ENCODE results near the gene CALCB.

CALCB gene

DNA sequence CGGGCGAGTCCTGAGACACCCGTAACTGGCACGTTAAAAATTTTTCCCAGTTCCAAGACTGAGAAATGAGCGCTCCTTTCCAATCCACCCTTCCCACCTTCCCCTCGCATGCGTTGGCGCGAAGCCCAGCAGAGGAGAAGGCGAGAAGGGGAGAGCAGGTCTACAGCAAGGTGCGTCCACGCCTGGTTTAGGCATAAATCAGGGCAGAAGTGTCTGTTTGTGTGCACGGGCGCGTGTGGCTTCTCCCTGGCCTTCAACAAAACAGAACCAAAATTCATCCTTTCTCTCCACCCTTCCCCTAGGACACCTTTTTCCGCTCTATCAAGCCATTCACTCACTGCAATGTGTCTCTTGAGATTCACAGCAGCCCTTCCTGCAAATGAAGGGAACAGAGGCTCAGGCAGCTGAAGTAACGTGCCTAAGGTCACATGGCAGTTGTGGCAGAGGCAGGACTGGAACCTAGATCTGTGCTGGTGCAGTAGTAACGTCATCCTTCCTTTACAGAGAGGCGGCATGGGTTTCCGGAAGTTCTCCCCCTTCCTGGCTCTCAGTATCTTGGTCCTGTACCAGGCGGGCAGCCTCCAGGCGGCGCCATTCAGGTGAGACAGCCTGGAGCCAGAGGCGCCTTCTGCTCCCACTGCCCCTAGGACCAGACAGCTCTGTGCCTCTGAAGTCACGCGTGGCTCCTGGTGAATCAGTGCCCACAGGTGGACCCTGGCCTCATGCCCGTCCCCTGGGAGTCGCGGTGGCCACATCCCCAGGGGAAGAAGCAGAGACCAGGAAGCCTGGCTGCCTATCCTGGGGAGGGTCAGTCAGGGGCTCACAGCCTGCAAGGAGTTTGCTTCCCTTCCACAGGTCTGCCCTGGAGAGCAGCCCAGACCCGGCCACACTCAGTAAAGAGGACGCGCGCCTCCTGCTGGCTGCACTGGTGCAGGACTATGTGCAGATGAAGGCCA lies 1.1 kb downstream of the CALCB start:
- peak; percentile 57 to 58 for DNase-seq (ENCODE audit: low read depth in 2 of 2)

DNA sequence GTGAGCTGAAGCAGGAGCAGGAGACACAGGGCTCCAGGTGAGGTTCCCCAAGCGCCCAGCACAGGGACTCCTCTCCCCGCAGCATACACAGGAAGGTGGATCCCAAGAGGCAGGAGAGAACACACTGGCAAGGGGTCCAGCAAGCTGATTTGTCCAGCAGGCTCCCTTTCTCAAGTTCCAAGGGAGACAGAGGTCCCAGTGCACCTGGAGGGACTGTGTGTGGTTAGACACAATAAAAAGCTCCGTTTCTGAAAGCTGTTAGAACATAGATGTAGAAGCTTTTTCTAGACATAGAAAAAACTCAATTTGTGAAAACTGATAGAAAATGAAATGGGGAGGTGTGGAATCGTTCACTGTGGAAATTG lies 1.8 kb downstream of the CALCB start:
- no peak for DNase-seq (ENCODE audit: low read depth in 2 of 2)

DNA sequence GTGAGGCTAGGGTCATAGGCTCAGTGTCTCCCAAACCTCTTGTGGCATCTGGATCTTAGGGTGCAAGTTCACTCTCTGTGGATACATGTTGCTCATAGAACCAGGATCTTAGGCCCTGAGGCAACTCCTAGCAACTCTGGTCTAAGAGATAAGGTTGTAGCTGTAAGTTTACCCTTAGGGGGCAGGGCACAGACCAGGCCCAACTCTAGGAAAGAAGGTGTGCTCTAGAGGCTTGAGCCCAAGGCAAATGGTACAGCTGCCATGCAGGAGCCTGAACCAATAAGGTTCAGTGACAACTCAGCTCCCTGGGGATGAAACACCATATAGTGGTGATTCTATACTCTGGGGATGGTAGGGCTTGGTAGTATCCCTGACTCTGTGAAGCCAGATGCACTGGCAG lies 17.8 kb downstream of the CALCB start:
- DNase-seq (ENCODE audit: low read depth in 2 of 2), result no peak

DNA sequence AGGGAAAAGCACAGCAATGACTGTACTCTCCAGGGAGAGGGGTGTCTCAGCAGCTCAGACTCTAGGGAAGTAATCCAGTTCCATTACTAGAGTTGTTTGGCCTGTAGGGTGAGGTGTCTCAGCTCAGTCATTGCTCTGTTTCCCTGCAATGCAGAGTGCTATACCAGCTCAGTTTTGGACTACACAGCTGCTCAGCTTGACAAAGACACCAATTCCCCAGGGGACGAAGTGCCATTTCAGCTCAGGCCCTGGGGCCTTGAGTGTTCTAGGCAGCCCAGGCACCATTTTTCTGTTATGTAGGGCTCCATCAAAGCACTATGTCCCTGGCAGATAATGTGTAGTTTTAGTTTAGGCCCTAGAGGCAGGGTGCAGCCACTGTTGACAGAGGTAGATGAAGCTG lies 18.2 kb downstream of the CALCB start:
- no peak for DNase-seq (ENCODE audit: low read depth in 2 of 2)

DNA sequence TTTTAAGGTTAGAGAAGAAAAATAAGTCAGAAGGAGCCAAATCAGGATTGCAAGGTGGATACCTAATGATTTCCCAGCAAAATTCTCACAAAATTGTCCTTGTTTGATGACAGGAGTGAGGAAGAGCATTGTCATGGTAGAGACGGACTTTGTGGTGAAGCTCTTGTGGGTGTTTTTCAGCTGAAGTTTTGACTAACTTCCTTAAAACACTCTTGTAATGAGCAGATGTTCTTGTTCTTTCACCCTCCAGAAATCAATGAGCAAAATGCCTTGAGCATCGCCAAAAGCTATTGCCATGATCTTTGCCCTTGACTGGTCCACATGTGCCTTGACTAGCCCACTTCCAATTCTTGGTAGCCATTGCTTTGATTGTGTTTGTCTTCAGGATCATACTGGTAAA lies 20.0 kb downstream of the CALCB start:
- DNase-seq (ENCODE audit: low read depth in 2 of 2), result no peak

DNA sequence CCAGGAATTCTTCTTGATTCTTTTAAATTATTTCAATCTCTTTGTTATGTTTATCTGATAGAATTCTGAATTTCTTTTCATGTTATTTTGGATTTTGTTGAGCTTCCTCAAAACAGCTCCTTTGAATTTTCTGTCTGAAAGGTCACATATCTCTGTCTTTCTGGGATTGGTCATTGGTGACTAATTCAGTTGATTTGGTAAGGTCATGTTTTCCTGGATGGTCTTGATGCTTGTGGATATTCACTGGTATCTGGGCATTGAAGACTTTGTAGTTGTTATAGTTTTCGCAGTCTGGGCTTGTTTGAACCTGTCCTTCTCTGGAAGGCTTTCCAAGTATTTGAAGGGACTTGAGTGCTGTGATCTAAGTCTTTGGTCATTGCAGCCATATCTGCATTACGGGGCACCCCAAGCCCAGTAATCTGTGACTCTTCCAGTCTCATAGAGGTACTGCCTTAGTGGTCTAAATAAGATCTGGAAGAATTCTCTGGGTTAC lies 22.4 kb downstream of the CALCB start:
- DNase-seq (ENCODE audit: low read depth in 2 of 2), result no peak

DNA sequence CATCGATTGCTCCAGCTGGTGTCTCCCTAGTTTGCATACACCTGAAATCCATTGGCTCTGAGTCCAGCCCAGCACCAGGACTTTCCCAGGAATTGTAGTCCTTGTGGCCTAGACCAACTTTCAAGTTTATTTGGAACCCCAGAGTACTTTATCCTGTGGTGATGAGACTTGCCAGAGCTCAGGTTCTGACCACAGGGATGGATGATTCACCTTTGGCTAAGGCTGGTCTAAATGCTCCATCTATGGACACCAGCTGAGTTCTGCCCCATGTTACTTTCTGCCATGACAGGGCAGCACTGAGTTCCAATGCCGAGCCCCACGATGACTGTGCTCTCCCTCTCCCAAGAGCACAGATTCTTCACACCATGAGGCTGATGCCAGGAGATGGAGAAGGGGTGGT lies 24.0 kb downstream of the CALCB start:
- DNase-seq (ENCODE audit: low read depth in 2 of 2), result no peak

DNA sequence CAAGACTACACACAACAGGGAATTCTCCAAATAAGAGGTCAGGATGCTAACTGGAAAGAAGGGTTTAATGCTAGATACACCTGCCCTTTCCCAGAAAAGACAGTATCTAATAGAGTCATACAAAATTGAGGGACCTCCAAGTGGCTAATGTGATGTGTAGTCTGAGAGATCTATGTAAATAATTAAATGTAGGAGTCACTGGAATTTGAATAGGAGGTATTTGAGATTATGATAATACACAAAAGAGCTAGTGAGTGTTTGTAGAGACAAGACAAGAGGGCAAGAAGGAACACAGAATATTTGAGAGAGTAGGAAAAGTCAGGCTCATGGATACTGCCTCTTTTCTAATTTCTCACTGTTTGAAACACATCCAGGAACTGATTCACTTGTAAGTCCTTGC lies 25.9 kb downstream of the CALCB start:
- DNase-seq (ENCODE audit: low read depth in 2 of 2), result no peak

DNA sequence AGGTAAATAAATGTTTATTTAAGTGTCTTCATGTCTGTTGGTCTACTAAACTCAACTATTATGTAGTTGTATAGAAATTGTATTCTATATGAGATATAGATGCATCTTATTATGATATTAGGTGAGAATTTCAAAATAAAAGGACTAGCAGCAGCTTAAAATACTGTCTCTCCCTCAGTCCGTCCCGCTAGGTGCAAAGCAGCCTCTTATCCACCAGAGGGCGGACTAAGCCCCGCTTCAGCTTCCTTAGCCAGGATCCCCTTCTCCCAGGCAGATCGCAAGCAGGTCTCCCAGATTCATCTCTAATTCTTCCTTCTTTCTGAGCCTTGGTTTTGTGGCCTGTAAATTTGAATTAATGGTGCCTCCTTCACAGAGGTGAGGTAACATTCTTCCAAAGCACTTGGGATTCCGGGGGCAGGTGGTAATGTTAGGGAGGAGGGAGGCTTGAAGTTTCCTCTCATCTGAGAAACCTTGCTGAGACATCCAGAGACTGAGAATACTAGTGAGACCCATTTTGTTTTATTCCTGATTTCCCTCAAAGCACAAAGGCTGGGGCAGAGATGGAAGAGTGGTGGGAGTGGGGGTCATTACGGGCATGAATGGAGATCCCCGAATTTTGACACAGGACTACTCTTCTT lies 27.8 kb downstream of the CALCB start:
- peak; percentile 7 to 14 for DNase-seq (ENCODE audit: low read depth in 2 of 2)

DNA sequence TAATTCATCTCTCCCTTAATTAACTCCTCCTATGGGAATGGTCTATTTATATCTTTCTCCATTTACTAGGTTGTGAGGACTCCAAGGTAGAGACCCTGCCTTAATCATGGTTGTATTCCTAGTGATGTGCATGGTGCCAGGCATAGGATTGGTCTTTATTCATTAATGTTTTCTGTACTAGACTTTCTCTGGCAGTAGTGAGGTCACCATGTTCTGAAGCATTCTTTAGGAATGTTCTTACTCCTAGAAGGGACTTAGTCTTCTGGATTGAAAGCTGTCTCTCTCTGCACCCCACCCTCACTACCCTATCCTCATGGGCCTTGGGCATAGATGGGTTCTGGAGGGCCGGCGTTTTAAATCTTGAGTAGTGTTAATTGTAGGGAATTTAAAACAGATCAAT lies 30.8 kb downstream of the CALCB start:
- DNase-seq (ENCODE audit: low read depth in 2 of 2), result no peak

DNA sequence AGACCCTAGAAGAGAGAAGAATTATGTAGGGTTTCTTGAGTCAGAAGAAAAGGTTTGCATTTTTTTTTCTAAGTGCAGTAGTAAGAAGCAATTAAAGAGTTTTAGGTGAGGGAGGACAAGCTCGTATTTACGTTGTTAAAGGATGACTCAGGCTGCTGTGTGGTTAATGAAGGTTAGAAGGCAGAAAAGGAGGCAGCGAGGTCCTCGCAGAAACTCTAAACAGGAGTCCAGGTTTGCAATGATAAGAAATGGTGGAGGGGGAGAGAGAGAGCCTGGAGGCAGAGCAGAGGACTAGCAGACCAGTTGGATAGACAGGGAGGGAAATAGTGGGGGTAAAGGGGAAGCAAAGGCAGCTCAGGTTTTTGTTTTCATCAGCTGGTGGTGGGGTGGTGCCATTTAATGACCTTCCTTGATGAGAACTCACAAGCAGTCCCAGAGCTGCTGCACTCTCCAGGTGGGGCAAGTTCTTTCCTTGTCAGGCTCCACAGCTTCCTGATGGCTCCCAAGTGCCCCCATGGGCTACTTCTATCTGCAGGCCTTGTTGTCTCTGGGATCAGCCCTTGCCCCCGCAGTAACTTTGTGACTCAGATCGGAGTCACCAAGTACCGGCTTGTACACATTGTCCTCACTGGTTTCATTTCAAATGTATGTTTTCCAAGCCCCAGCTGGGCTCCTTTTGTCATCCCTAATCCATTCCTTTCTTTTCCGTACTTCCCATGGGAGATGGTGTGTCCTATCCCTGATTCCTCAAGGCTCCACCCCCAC lies 33.0 kb downstream of the CALCB start:
- DNase-seq (ENCODE audit: low read depth in 2 of 2), result no peak

DNA sequence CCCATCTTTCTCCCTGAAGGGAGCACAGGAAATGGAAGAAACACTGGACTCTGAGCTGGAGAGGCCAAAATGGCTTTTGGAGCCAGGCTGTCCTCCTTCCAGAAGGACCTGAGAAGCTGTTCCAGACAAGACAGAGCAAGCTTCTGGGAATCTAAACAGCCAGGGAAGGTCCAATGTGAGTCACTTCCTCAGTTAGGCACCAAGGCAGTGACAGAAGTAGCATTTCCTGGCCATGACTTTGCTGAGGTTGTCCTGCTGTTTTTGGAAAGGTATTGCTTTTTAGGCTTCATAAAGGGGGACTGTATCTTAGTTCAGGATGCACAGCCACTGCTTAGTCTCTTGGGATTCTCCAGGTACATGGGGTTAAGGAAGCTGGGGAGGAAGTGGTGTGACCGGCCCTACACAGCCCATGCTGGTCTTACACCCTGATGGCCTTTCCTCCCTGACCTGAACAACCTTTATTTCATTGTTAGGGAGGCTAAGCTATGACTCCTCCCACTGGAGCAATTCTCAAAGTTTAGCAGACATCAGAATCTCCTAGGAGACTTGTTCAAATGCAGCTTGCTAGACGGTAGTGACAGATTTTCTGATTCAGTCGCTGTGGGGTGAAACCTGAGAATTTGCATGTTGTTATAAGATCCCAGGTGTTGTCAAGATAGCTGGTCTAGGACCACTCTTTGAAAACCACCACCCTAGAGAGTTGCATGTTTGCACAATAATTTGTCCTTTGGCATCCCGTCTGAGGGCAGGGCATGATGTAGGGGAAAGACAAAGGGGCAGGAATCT lies 34.5 kb downstream of the CALCB start:
- DNase-seq (ENCODE audit: low read depth in 2 of 2), result no peak

DNA sequence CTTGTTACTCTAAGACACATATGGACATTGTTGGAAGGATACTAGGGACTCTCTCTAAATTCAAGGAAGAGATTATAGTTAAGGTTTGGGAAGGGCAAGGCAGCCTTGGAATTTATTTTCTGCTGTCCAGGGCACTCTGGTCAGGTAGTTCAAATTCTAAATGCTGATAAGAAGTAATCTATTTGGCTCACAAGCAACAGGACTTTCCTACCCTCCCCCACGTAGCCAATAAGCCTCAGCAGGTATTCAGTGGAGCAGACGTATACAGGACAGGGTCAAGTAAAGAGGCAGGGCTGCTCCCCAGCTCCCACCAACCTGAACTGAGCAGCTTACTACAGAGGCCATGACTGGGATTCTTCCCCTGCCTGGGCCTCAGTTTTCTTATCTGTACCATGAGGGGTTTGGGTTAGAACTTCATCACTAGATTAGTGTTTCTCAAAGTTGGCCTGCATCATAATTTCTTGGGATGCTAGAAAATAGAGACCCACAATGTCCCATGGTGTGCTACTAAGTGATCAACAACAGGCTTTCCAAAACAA lies 35.3 kb downstream of the CALCB start:
- no peak for DNase-seq (ENCODE audit: low read depth in 2 of 2)

DNA sequence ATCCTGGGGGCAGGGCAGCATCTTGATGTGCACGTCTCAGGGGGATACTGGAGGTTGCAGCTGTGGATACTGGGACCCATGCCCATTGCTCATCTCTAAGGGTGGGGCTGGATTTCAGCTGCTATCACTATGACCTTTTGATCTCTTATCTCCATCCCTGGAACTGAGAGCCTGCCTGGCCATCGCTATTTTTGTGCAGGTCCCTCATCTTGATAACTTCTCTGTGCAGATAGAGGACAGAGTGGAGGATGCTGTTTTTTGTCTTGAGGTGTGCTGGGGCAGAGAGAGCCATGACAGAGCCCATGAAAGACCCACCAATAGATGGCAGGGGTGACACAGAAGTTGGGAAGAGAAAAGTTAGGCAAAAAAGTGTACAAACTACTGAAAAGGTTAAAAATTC lies 36.2 kb downstream of the CALCB start:
- no peak for DNase-seq (ENCODE audit: low read depth in 2 of 2)

DNA sequence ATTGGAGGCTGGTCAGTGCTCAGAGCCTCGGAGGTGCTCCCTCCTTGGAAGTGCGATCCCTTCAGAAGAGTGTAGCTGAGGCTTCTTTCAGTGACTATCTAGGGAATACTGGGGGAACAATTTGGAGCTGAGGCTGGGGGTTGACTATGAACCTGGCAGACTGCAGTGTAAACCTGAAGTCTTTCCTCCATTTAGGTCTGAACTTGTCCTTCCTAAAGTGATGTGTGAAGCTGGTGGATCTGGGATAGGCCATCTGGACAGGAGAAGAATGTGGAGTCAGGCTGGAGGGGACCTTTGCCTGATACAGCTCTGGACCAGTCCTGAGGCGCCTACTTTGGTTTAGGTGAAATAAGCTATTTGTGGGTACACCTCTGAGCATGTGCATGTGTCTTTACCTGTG lies 37.8 kb downstream of the CALCB start:
- DNase-seq (ENCODE audit: low read depth in 2 of 2), result no peak

DNA sequence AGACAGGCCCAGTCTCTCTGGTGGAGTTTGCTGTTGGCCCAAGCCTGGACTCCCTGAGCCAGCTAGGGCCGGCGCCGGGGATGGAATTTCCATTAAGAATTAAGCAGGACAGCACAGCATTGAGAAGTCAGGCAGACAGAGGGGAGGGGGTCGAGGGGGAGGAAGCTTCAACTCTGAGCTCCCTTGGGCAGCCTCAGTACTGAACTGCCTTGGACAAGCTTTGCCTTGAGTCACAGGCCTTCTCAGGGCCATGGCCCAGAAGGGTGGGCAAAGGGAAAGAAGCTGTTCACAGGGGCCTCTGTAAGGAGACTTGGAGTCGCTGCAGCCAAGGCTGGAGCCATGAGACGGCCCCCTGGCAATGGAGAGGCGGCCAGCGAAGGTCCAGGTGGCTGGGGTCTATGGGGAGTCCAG lies 38.7 kb downstream of the CALCB start:
- no peak for DNase-seq (ENCODE audit: low read depth in 2 of 2)

DNA sequence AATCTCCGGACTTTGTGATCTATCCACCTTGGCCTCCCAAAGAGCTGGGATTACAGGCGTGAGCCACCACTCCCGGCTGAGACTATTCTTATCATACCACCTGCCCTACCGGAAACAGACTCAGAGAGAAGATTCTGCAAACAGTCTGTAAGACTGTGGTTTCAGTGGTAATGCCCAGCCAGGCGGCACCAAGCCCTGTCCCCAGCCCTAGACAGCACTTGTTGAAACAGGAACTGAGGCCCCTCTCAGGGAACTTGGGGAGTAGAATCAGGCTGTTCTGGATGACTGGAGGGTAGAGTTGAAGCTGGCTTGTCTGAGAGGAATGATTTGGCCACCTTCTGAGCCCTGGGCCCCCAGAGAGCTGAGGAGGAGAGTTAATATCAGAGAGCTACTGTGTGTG lies 40.0 kb downstream of the CALCB start:
- no peak for DNase-seq (ENCODE audit: low read depth in 2 of 2)

DNA sequence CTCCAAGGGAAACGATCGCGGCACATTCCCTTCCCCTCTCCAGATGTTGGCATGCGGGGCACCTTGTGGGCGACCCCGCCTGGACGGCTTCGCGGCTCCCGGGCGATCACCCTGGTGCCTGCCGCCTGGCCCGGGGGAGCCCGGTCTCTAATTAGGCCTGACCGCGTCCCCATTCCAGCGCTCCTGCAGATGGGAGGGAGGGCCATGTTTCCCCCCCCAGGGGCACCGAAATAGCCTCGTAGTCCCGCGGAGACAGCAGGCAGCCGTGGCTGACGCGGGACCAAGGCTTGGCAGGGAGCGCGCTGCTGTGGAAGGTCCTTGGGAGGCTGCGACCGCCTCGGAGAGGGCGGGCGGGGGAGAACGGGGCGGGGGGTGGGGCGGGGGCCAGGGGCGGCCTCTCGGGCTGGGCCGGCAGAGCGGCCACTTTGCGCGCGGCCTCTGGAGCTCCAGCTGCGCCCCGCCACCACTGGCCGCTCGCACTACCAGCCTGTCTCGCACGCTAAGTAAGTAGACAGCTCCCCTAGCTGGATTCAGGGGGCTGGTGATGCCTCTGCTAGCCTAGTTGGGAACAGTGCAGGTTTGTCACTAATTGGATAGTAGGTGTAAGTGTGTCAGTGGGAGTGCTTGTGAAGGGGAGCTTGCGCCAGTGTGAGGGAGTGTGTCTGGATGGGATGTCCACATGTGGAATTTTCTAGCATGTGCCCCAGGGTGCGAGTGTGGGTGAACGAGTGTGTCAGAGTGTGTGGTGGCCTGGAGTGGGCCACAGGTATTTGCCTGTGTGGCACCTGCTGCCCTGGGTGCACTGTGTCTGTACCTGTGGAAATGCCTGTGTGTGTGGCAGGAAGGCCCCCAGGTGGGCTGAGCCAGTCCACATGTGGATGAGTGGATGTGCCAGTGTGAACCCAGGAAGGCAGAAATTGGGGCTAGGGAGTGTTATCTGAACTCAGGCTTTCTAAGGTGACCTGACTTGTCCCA lies 41.4 kb downstream of the CALCB start, which contains the start of gene INSC:
TSS of gene INSC (plus strand) at position 423 of the 975 bp plus-strand sequence. CDS start 34,252 bp downstream, outside the sequence.
- DNase-seq (ENCODE audit: low read depth in 2 of 2), result no peak

DNA sequence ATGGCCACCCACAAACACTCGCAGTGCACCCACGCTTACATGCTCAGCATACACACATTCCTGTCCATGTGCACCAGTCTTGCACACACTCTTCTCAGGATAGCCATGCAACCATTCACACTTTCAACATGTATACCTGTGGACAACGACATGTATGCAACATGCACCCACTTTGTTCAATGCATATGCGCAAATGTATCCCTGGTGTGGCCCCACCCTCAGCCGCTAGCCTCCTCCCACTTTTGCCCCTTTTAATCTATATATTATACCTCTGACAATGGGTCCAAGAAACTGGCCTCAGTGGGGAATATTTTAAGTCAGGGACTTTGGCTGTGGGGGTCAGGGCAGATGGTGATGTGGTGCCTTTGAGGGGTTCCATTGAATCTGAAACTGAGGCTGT lies 42.3 kb downstream of the CALCB start:
- no peak for DNase-seq (ENCODE audit: low read depth in 2 of 2)

DNA sequence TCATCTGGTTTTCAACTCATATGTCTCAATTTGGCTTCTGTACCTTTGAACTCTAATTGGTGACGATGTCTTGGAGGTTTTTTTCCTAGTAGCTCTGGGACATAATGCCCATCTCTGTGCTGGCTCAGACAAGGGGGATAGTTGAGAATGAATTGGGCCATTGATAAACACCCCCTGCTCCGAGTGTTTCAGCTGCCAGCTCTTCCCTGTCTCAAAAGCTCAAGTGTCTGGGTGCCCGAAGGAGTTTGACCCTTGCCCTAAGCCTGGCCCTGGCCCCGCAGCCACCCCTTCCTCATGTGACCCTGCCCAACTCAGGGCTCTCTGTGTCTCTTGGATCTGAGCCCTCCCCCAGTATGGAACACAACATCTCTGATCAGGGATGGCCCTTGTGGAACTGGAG lies 44.4 kb downstream of the CALCB start:
- no peak for DNase-seq (ENCODE audit: low read depth in 2 of 2)
